Astrocyte (in vitro differentiated cells and primary cell): ENCODE data around the gene FBXW12. TPM values are rescaled to one million over a fixed set of nuclear protein-coding genes. Genes with fewer than 3 reads are reported as not detected.

Experiments
- DNase-seq: peaks from one replicate; pipeline ENCODE4 v3.0.0-alpha.2; 2010; ENCODE audit warnings: low read depth
- FAIRE-seq: peaks from 2 replicates; lab custom pipeline; 2011; peaks lifted over from hg19 to GRCh38; lab: Jason Lieb, UNC
- H2AFZ ChIP-seq: 2 replicates; pipeline ENCODE4 v1.6.0; 2012; ENCODE audit warnings: low read depth, low read length, inconsistent platforms
- H3K27ac ChIP-seq: 2 replicates; pipeline ENCODE4 v1.5.1; 2011; ENCODE audit warnings: low read depth, low read length, inconsistent platforms
- H3K27me3 ChIP-seq: 2 replicates; pipeline ENCODE4 v1.6.0; 2011; ENCODE audit warnings: low read length, inconsistent platforms; ENCODE audit not compliant: insufficient read depth
- H3K36me3 ChIP-seq: 2 replicates; pipeline ENCODE4 v1.5.1; 2011; ENCODE audit warnings: low read length, inconsistent platforms; ENCODE audit not compliant: insufficient read depth
- H3K4me1 ChIP-seq: 2 replicates; pipeline ENCODE4 v1.5.1; 2011; ENCODE audit warnings: low read length, inconsistent platforms; ENCODE audit not compliant: insufficient read depth
- H3K4me2 ChIP-seq: 2 replicates; pipeline ENCODE4 v1.6.0; 2012; ENCODE audit warnings: low read length, inconsistent platforms
- H3K4me3 ChIP-seq: 2 replicates; pipeline ENCODE4 v1.5.1; 2011; ENCODE audit warnings: low read depth, mild to moderate bottlenecking, low read length, inconsistent platforms; ENCODE audit not compliant: insufficient read depth
- H3K79me2 ChIP-seq: 2 replicates; pipeline ENCODE4 v1.6.0; 2012; ENCODE audit warnings: mild to moderate bottlenecking, low read length, inconsistent platforms; ENCODE audit not compliant: insufficient read depth
- H3K9ac ChIP-seq: 2 replicates; pipeline ENCODE4 v1.6.0; 2012; ENCODE audit warnings: mild to moderate bottlenecking, low read length, inconsistent platforms
- H3K9me3 ChIP-seq: 2 replicates; pipeline ENCODE4 v1.5.1; 2012; ENCODE audit warnings: low read depth, mild to moderate bottlenecking, low read length, inconsistent platforms; ENCODE audit not compliant: insufficient read depth
- H4K20me1 ChIP-seq: 2 replicates; pipeline ENCODE4 v1.6.0; 2012; ENCODE audit warnings: low read length, inconsistent platforms; ENCODE audit not compliant: insufficient read depth
- H3K27ac Mint-ChIP-seq: one replicate; pipeline ENCODE4 v1.8.0; 2021; ENCODE audit warnings: mild to moderate bottlenecking, mixed read lengths; ENCODE audit not compliant: unreplicated experiment
- H3K27me3 Mint-ChIP-seq: one replicate; pipeline ENCODE4 v1.8.0; 2021; ENCODE audit warnings: low read depth, mixed read lengths; ENCODE audit not compliant: unreplicated experiment
- H3K36me3 Mint-ChIP-seq: one replicate; pipeline ENCODE4 v1.8.0; 2021; ENCODE audit warnings: low read depth, mixed read lengths; ENCODE audit not compliant: unreplicated experiment
- H3K4me1 Mint-ChIP-seq: one replicate; pipeline ENCODE4 v1.8.0; 2021; ENCODE audit warnings: low read depth, mixed read lengths; ENCODE audit not compliant: unreplicated experiment
- H3K4me3 Mint-ChIP-seq: one replicate; pipeline ENCODE4 v1.8.0; 2021; ENCODE audit warnings: mild to moderate bottlenecking, moderate library complexity, mixed read lengths; ENCODE audit not compliant: unreplicated experiment
- H3K9me3 Mint-ChIP-seq: one replicate; pipeline ENCODE4 v1.8.0; 2021; ENCODE audit warnings: mild to moderate bottlenecking, mixed read lengths; ENCODE audit not compliant: unreplicated experiment
- EZH2 ChIP-seq: IDR thresholded peaks from 2 replicates; pipeline ENCODE4 v1.6.1; 2012; ENCODE audit warnings: mild to moderate bottlenecking, low read length, inconsistent platforms; ENCODE audit not compliant: insufficient read depth
- total RNA-seq: library from RNA; stranded (reverse); gene quantifications from 2 replicates; pipeline ENCODE4 v1.2.1, GENCODE V29; 2021
- TF ChIP-seq, protein P1 (sequence below): IDR thresholded peaks from 2 replicates; pipeline ENCODE4 v1.5.1; 2011; ENCODE audit warnings: low read depth, mild to moderate bottlenecking, inconsistent platforms, low read length, moderate library complexity; ENCODE audit not compliant: insufficient read depth

The FBXW12 gene
- total RNA-seq, 1 donor from 2014 or later, result not detected

DNA sequence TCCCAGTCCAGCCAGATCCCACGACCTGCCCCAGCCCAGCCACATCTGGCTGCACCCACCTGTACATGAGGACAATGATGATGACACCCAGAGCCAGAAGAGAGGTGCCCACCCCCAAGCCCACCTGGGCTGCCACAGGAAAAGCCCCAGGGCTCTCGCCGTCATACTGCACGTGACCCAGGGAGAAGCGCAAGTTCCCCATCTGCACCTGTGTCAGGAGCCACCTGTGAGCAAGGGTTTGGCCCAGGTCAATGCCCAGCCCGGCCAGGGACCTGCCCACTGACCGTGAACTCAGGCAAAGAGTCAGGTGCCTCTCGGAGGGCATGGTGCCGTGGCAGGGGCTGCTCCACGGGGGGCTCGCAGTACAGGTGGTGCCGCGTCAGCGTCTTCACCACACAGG, 41.6 kb downstream of the FBXW12 start:
- Histone ChIP-seq H3K36me3 (no peaks in the 10 kb centered on the region), H3K27me3 (no peaks in the 10 kb centered on the region), H3K4me1 (no peaks in the 10 kb centered on the region), H3K4me3 (no peak overlapping the region), H3K79me2 (no peaks in the 10 kb centered on the region), H3K4me2 (no peak overlapping the region), H3K9ac (no peak overlapping the region), H2AFZ (no peak overlapping the region), H3K9me3 (no peaks in the 10 kb centered on the region), H3K27ac (no peak overlapping the region), H4K20me1 (peaks cover 24% of the 10 kb centered on the region)
- TF ChIP-seq EZH2, result no peak
- TF ChIP-seq, protein P1, sequence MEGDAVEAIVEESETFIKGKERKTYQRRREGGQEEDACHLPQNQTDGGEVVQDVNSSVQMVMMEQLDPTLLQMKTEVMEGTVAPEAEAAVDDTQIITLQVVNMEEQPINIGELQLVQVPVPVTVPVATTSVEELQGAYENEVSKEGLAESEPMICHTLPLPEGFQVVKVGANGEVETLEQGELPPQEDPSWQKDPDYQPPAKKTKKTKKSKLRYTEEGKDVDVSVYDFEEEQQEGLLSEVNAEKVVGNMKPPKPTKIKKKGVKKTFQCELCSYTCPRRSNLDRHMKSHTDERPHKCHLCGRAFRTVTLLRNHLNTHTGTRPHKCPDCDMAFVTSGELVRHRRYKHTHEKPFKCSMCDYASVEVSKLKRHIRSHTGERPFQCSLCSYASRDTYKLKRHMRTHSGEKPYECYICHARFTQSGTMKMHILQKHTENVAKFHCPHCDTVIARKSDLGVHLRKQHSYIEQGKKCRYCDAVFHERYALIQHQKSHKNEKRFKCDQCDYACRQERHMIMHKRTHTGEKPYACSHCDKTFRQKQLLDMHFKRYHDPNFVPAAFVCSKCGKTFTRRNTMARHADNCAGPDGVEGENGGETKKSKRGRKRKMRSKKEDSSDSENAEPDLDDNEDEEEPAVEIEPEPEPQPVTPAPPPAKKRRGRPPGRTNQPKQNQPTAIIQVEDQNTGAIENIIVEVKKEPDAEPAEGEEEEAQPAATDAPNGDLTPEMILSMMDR, result no peak
- DNase-seq (no peak), FAIRE-seq (no peak)
- Mint-ChIP-seq H3K36me3 (peaks cover 23% of the 10 kb centered on the region), H3K27ac (no peak overlapping the region), H3K4me1 (no peaks in the 10 kb centered on the region), H3K4me3 (peak overlapping the region; percentile 51), H3K9me3 (no peaks in the 10 kb centered on the region), H3K27me3 (no peaks in the 10 kb centered on the region)

DNA sequence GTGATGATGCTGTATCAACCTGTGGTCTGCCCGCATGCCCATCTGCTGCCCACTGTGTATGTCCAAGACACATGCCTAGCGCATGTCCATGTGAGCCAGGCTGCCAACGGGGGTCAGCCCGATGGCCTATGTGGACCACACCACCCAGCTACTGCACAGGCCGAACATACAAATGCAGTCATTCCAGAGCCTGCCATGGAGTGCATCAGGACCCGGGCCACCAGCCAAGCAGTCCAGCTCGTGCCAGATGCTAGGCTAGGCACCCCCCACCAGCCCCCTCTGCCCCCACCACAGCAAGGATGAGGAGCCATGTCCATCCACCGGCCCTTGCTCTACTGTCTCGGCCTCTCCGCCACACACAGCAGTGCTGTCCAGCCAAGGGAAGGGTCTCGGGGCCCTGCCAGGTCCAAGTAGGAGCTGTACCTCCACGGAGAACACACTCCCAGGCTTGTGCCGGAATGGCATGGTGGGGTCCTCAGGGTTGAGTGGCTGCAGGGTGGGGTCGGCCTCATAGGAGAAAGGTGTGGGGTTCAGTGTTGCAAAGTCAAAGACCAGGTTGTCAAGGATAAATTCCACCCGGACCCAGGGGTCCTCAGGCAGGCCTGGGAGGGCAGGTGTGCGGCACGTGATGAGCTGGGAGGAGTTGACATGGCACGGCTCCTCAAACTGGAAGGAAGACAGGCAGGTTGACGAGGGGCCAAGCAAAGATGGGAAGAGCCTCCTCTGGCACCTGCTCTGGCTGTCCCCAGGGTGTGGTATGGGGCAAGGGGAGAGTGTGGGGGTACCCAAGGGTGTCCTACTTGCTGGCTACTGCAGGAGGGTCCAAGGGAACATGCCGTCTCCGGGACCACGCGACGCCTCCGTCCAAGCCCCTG, 42.6 kb downstream of the FBXW12 start:
- Mint-ChIP-seq H3K27ac (no peak overlapping the region), H3K27me3 (no peaks in the 10 kb centered on the region), H3K4me3 (no peak overlapping the region), H3K36me3 (peaks cover 18% of the 10 kb centered on the region), H3K9me3 (no peaks in the 10 kb centered on the region), H3K4me1 (no peaks in the 10 kb centered on the region)
- H3K27ac ChIP-seq, result no peak overlapping the region
- TF ChIP-seq, protein P1, result no peak
- no peak for TF ChIP-seq EZH2
- no peak for FAIRE-seq
- H3K36me3 ChIP-seq, result no peaks in the 10 kb centered on the region
- no peaks in the 10 kb centered on the region for H3K79me2 ChIP-seq
- no peaks in the 10 kb centered on the region for H3K9me3 ChIP-seq
- no peaks in the 10 kb centered on the region for H3K4me1 ChIP-seq
- H2AFZ ChIP-seq, result no peak overlapping the region
- peaks cover 29% of the 10 kb centered on the region for H4K20me1 ChIP-seq
- no peak overlapping the region for H3K4me3 ChIP-seq
- no peaks in the 10 kb centered on the region for H3K27me3 ChIP-seq
- no peak overlapping the region for H3K9ac ChIP-seq
- no peak overlapping the region for H3K4me2 ChIP-seq
- no peak for DNase-seq
